DND-41 (cell line): Measurements from ENCODE around the gene CXCL16.

ENCODE experiments used
- EZH2 ChIP-seq: IDR thresholded peaks from 3 replicates; pipeline ENCODE4 v1.6.1; 2012; ENCODE audit warnings: borderline replicate concordance, low read depth, mild to moderate bottlenecking, moderate library complexity, low read length, inconsistent platforms; ENCODE audit not compliant: severe bottlenecking
- TF ChIP-seq, protein P1 (sequence below): IDR thresholded peaks from 2 replicates; pipeline ENCODE4 v1.5.1; 2012; ENCODE audit warnings: borderline replicate concordance, low read length, moderate library complexity, mild to moderate bottlenecking; ENCODE audit not compliant: poor library complexity, severe bottlenecking; ENCODE audit errors: extremely low read depth

DNA sequence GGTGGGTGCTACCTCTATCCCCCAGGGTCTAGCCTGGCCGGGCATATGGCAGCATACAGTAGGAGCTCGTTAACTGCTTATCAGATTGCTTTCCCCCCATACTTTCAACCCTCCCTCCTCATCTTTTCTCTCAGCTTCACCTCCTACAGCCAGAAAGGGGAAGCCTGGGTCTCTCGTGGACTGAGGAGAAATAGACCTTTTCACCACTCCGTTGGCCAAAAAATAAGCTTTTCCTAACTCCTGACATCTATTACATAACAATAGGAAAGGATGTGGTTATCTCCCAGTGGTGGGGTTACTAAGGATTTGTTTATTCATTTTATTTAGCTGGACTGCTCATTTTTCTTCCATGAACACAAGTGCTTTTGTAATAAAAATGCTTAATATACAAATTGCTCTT, 9.0 kb upstream of the CXCL16 start:
- no peak for TF ChIP-seq EZH2
- TF ChIP-seq, protein P1, sequence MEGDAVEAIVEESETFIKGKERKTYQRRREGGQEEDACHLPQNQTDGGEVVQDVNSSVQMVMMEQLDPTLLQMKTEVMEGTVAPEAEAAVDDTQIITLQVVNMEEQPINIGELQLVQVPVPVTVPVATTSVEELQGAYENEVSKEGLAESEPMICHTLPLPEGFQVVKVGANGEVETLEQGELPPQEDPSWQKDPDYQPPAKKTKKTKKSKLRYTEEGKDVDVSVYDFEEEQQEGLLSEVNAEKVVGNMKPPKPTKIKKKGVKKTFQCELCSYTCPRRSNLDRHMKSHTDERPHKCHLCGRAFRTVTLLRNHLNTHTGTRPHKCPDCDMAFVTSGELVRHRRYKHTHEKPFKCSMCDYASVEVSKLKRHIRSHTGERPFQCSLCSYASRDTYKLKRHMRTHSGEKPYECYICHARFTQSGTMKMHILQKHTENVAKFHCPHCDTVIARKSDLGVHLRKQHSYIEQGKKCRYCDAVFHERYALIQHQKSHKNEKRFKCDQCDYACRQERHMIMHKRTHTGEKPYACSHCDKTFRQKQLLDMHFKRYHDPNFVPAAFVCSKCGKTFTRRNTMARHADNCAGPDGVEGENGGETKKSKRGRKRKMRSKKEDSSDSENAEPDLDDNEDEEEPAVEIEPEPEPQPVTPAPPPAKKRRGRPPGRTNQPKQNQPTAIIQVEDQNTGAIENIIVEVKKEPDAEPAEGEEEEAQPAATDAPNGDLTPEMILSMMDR: no peak
